Measurements from ENCODE around the gene CAMTA1.

Gene CAMTA1

GRCh38 chr1:7177438-7178146, 392.3 kb downstream of the CAMTA1 start:
- no peak for DNase-seq (ENCODE audit: low read depth)
- no peak for TF ChIP-seq CTCF (IDR thresholded peaks at IDR 0.05; ENCODE audit: insufficient read depth, low read depth, low read length, missing control alignments)

GRCh38 chr1:7178336-7178735, 393.1 kb downstream of the CAMTA1 start:
- no peak for DNase-seq (ENCODE audit: low read depth)
- no peak for TF ChIP-seq CTCF (IDR thresholded peaks at IDR 0.05; ENCODE audit: insufficient read depth, low read depth, low read length, missing control alignments)

More at GRCh38 chr1:7177438-7178146, 392.3 kb downstream of the CAMTA1 start:
- no peak overlapping the region for H3K4me3 ChIP-seq (ENCODE audit: low read length)

GRCh38 chr1:7178741-7179140, 393.5 kb downstream of the CAMTA1 start:
- no peak for DNase-seq (ENCODE audit: low read depth)
- no peak overlapping the region for H3K4me3 ChIP-seq (ENCODE audit: low read length)
- no peak for TF ChIP-seq CTCF (IDR thresholded peaks at IDR 0.05; ENCODE audit: insufficient read depth, low read depth, low read length, missing control alignments)

More at GRCh38 chr1:7178336-7178735, 393.1 kb downstream of the CAMTA1 start:
- no peak overlapping the region for H3K4me3 ChIP-seq (ENCODE audit: low read length)

- DNase-seq (ENCODE audit: low read depth): no peak
- no peak for TF ChIP-seq CTCF (IDR thresholded peaks at IDR 0.05; ENCODE audit: insufficient read depth, low read depth, low read length, missing control alignments)
- no peak overlapping the region for H3K4me3 ChIP-seq (ENCODE audit: low read length)
These were observed 400.5 kb downstream of the CAMTA1 start for GRCh38 chr1:7185721-7186120.

- TF ChIP-seq CTCF (IDR thresholded peaks at IDR 0.05; ENCODE audit: insufficient read depth, low read depth, low read length, missing control alignments): peak; percentile 17
- no peak overlapping the region for H3K4me3 ChIP-seq (ENCODE audit: low read length)
- DNase-seq (ENCODE audit: low read depth): no peak
These were observed 401.3 kb downstream of the CAMTA1 start for GRCh38 chr1:7186382-7187111.

GRCh38 chr1:7187112-7187493, 401.8 kb downstream of the CAMTA1 start:
- no peak for TF ChIP-seq CTCF (IDR thresholded peaks at IDR 0.05; ENCODE audit: insufficient read depth, low read depth, low read length, missing control alignments)
- no peak overlapping the region for H3K4me3 ChIP-seq (ENCODE audit: low read length)
- no peak for DNase-seq (ENCODE audit: low read depth)

Measured in epithelial cell of esophagus (primary cell).